Nucleus accumbens (tissue), 56 donors: ENCODE data around the gene ST3GAL2.
A peak's percentile ranks its signal among the peaks of the same experiment; 100 is the strongest.
"Not testable (repeated sequence)": the region's sequence is repeated elsewhere in the genome, so short reads cannot be mapped to it uniquely, and the experiment has no call there.

Experiments
- DNase-seq, 56 donors: peaks; one replicate each; lab custom pipeline; 2025; lab: John Stamatoyannopoulos, UW

Gene ST3GAL2

DNA sequence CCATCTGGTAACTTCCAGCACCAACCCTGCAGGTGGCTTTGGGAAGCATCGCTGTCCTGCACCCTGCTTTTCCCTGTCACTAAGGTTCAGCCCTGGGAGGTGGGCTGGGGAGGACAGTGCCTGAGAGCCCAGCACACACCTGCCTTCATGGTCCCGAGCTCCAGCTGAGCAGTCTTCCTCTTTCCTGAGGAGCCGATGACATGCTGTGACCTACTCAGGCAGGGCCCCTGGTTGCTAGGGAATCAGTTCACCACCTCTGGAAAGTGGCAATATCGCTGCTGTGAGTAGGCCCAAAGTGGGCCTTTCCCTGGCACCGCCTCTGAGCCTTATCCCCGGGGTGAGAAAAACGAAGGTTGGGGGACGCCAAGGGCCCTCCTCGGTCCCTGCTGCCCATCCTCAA lies 17.9 kb downstream of the ST3GAL2 start:
- no peak for DNase-seq

DNA sequence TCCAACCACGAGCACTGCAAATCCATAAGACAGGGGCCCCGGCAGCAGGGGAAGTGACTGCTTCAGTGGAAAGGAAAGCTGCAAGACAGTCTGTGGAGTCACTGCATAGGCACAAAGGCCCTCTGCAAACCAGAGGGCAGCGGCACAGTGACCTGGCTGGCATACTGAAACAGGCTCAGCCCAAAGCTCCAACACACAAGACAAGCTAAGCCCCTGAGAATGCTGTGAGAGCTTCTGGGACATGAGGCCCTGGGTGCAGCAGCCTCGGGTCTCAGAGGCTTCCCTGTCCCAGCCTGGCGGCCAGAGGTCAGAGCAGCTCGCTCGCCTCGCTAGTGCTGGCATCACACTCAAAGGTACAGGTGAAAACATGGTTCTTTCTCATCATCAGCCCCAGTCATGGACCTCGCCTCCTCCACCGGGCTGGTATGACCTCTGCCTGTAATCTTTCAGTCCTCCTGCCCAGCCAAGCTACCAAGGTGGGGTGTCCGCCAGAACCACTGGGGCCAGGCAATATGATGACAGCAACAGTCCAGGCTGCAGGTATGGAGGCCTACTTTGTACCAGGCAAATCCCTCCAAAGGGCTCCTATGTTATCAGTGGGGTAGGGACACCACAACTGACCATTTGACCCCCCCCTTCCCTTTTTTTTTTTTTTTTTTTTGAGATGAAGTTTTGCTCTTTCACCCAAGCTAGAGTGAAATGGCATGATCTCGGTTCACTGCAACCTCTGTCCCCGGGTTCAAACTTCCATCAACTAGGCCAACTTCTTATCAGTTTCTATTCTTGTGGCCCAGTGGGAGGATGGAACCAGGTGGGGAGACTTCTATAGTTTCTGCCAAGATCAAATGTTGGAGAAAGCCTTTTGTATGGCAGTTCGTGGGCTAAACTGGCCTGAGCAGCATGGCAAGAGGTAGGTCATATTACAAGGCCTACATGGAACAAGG lies 19.2 kb downstream of the ST3GAL2 start:
- DNase-seq = no peak

- DNase-seq = no peak
Measured at GRCh38 chr16:70418993-70419318, 19.9 kb downstream of the ST3GAL2 start.

- no peak for DNase-seq
Measured at GRCh38 chr16:70418274-70418992, 20.5 kb downstream of the ST3GAL2 start.

- DNase-seq = no peak
Measured at GRCh38 chr16:70417661-70418060, 21.2 kb downstream of the ST3GAL2 start.

- DNase-seq = no peak
Measured at GRCh38 chr16:70416748-70417616, 21.9 kb downstream of the ST3GAL2 start.

DNA sequence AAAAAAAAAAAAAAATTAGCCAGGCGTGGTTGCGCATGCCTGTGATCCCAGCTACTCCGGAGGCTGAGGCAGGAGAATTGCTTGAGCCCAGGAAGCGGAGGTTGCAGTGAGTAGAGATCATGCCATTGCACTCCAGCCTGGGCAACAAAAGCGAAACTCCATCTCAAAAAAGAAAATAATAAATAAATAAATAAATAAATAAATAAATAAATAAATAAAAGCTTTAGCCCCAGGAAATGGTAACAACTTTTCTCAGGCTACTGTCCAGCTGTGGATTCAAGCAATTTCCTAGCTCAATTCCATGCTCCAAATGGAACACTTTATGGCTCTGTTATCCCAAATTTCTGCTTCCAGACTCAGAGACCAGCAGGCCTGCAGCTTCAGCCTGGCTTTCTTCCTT lies 25.3 kb downstream of the ST3GAL2 start:
- DNase-seq = not testable (repeated sequence)

DNA sequence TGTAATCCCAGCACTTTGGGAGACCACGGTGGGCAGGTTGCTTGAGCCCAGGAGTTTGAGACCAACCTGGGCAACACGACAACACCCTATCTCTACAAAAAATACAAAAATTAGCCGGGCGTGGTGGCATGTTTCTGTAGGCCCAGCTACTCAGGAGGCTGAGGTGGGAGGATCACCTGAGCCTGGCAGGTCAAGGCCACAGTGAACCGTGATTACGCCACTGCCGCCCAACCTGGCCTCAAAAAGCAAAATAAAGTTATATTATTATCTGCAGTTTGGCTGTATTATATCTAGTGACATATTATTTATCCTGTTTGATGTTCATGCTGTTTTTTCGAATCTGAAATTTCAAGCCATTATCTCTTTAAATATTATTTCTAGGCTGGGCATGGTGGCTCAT lies 26.5 kb downstream of the ST3GAL2 start:
- no peak for DNase-seq

- DNase-seq = peak in 34 of 56 donors; percentile 3 to 71 (median 30)
Measured at GRCh38 chr16:70410734-70411133, 28.2 kb downstream of the ST3GAL2 start.

DNA sequence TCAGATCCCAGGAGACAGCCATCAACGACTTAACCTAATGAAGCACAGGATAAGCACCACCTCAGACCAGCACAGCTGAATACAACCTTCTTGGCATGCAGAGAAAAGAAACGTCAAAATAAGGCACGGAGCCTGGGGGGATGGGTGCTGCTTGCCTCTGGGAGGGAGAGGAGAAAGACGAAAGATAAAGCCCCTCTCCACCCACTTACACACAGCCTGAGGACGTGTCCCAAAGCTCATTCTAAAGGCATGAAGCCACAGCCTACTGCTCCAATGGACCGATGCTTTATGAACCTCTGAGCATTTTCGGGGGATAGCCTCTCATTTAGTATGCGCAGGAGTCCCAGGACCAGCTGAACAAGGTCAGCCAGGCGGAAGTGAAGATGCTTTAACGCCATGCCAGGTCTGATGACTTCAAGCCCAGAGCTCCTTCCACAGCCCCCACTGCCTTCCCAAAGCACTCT lies 31.1 kb downstream of the ST3GAL2 start:
- peak in 5 of 56 donors; percentile 9 to 45 (median 22) for DNase-seq

DNA sequence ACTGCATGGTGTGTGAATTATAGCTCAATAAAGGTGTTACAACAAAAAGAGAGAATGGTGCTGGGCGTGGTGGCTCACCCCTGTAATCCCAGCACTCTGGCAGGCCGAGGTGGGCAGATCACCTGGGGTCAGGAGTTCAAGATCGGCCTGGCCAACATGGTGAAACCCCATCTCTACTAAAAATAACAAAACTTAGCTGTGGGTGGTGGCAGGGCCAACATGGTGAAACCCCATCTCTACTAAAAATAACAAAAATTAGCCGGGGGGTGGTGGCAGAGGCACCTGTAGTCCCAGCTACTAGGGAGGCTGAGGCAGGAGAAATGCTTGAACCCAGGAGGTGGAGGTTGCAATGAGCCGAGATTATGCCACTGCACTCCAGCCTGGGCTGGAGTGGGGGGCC lies 32.8 kb downstream of the ST3GAL2 start:
- not testable (repeated sequence) for DNase-seq

DNA sequence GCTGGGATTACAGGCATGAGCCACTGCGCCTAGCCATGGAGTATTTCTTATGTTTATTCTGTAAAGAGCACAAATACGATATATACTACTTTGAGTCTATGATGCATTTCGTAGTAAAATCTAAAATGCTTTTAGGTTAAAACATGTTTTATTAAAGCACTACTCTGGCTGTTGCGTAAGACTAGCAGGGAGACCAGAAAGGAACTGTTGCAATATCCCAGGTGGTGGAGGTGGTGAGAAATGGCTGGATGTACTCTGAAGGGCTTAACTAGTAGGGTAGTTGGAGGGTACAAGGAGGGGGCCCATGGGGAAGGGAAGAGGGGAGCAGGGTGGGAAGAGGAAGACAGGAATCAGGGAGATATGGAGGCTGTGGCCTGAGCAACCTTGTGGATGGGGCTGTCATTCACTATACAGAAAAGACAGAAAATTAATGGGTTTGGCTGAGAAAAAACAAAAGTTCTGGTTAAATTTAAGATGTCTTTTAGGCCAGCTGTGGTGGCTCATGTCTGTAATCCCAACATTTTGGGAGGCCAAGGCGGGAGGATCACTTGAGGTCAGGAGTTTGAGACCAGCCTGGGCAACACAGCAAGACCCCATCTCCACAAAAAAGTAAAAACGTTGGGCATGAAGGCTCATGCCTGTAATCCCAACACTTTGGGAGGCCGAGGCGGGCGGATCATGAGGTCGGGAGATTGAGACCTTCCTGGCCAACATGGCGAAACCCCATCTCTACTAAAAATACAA lies 35.8 kb downstream of the ST3GAL2 start:
- no peak for DNase-seq

GRCh38 chr16:70399951-70400350 lies 38.9 kb downstream of the ST3GAL2 start:
- DNase-seq = no peak

DNA sequence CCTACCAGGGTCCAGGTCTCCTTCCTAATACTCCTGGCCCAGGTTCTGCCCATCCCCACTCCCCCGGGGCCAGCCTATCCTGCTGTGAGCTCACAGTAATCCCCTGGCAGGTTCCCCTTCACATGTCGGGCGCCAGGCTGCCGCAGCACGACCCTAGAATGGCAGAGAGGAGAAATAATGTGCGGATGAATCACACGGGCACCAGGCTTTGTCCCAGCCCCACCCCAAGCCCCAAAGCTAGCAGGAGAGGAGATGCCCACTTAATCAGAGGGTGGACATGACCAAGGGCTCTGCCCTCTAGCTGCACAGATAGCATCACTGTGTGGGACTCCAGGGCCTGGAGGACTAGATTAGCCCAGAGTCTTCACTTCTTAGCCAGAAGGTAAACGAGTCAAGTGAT lies 39.5 kb downstream of the ST3GAL2 start:
- no peak for DNase-seq

DNA sequence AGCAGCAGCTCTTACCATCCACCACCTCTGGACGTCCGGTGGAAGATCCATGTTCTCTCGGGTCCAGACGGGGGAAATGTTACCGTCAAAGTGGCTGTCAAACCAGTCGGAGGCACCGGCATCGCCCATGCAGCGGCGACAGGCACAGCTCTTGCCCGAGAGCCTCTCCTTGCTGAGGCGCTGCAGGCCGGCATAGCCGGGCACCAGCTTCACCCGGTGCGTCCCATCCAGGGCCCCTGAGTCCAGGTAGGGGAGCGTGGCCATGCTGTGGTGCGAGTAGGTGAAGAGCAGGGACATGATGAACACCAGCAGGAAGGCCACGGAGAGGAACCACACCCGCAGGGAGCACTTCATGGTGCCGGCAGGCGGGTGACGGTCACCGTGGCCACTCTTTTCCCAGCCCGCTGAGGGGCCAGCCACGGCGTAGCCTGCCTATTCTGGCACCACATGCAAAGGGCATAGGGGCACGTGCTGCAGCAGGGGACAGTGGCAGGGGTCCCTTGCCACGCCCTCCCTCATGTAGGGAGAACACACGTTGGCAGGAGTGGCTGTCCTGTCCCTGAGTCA lies 40.6 kb downstream of the ST3GAL2 start:
- no peak for DNase-seq

DNA sequence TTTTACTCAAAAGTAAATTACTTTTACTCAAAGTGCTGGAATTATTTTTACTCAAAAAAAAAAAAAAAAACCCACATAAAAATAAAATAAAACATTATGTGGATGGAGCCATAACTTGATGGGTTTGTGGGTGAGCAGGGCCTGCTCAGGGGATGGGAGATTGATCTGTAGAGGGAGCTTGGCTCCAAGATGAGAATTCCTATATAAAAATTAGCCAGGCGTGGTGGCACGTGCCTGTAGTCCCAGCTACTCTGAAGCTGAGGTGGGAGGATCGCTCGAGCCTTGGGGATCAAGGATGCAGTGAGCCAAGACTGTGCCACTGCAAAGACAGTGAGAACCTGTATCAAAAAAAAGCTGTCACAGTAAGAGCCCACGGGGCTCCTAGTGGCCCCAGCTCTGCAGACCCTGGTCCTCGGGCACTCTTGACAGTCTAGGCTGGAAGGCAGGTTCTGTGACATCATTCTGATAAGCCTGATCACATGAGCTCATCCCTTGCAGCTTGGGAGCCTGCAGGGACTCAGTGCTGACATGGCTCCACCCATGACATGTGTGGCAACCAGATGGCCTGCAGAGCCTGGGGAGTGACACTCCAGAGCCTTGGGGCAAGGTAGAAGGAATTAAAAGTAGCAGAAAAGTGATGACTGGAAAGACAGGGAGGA lies 42.5 kb downstream of the ST3GAL2 start:
- no peak for DNase-seq

GRCh38 chr16:70395345-70395901 lies 43.5 kb downstream of the ST3GAL2 start:
- peak in 22 of 56 donors; percentile 3 to 58 (median 18) for DNase-seq

DNA sequence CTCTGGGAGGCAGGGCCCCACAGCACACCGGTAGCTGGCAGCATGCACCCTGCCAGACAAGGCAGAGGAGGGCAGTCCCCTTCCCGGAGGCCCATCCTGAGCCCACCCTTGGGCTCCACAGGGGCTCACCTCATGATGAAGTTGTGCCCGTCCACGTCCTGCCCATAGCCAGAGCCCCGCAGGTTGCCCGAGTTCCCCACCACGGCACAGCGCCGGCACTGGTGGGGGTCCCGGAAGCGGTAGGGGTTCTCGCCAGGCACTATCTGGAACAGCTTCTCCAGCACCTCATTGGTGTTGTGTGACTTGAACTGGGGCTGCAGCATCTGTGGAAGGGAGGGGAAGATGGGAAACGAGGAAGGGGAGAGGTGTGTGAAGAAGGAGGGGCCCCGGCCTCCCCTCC lies 44.0 kb downstream of the ST3GAL2 start:
- DNase-seq = no peak

DNA sequence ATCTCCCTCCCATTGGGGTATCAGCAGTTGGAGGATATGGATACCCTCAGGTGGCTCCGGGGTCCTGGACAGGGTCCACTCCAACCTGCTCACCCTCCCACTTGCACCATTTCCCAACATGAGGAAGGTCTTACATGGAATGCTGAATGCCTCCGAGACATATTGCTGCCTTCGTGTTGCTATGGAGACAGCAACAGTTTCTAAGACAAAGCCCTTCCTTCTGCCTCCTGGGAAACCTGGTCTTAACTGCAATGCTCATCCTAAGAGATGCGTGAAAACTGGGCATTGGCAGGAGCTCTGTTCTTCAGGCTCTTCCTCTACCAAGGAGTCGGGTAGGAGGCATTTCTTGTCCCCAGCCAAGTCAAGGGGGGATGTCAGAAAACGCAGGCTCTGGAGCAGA lies 45.2 kb downstream of the ST3GAL2 start:
- DNase-seq = peak in 8 of 56 donors; percentile 7 to 32 (median 16)
